ENCODE measurements around the gene AIPL1.

Gene AIPL1

GRCh38 chr17:6413065-6413464 lies 21.9 kb downstream of the AIPL1 start:
- DNase-seq = peak; percentile 70

DNA sequence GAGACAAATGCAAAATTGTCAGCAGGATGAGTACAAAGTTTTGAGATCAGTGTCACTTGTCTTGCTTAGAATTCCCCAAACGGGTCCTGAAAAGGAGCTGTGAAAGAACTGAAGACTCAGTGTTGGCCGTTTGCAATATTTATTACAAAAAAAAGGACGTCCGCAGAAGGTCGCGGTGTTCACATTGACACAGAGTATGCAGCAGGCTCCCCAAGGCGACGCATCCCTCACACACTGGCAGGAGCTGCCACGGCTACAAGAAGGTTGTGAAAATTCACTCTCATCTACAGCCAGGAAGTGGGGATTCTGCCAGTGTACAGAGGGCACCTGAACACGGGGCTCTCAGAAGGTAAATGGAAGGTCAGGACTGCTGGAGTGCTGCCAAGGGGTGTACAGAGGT lies 26.2 kb downstream of the AIPL1 start:
- no peak for DNase-seq

DNA sequence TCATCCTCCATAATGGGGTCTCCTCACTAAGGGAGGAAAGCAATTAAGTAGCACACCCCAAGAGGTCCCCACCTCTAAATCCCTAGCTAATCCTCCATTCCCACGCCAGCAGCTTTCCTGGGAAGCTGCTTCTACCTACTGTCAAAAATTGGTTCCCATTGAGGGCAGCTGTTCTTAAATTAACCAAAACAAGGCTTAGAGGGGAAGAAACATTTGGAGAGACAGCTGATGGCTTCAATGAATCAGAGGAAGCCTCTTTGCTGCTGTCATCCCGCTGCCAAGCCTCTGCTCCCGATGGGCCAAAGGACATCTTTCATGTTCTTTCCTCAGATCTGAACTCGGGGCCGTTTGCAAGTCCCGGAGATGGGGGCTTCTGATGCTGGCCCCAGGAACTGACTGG lies 26.6 kb downstream of the AIPL1 start:
- DNase-seq = no peak

- no peak for DNase-seq
Observed at GRCh38 chr17:6402258-6402657, 32.7 kb downstream of the AIPL1 start.

DNA sequence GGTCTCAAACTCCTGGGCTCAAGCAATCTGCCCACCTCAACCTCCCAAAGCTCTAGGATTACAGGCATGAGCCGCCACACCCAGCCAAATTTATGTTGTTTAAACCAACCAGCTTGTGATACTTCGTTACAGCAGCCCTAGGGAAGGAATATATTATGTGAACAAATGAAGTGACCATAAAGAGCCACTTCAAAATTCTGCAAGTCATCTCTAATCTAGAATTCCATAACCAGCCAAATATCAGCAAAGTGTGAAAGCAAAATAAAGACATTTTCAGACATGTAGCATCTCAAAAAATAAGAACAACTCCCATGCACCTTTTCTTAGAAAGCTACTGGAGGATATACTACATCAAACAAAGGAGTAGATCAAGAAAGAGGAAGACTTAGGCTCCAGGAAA lies 36.0 kb downstream of the AIPL1 start:
- no peak for DNase-seq

DNA sequence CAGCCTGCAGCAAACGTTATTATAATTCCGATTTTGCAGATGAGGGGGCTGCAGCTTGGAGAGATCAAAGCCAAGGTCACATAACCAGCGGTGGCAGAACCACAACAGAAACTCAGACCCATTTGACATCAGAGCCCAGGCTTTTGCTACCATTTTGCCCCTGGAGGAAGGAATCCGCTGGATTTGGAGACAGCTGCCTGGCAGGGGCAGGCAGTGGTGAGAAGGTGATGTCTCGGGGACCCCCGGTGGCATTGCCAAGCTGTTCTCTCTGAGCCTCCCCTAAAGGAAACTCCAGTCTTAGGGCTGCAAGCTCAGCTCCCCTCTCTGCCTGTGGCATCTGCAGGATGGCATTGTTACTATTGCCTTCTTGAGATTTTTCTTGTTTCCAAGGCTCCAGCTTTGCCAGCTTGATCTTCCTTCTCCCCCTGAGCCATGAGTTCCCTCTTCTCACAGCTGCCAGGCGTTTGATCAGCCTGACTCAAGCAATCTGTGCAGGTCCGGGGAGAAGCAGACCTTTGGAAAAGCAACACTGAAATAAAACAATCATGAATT lies 40.8 kb downstream of the AIPL1 start:
- DNase-seq = no peak

DNA sequence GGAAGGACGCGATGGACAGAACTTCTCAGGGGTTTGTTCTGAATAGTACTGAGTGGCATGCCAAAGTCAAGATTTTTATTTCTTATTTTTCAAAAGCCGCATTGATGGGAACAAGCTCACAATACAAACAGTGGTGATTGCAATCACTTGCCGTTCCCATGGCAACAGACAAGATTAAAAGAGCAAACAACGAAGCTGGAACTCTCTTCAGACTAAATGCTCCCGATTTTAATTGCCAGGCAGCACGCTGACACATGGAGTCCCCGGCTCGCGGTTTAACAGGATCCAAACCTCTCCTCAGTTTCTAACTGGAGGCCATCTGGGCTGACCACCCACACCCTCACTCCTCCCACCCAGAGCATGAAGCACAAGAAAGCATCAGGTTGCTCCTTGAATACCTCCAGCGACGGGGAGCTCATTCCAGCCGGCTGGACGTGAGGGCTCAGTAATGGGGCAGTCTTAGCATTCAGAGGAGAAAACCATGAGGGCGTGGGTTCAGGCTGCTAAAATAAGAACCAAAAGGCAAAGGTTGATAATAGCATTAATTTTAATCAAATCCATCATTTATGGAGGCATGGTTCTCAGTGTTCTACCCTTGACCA lies 41.5 kb downstream of the AIPL1 start:
- DNase-seq = no peak

- no peak for DNase-seq
Observed at GRCh38 chr17:6392609-6393350, 42.1 kb downstream of the AIPL1 start.

DNA sequence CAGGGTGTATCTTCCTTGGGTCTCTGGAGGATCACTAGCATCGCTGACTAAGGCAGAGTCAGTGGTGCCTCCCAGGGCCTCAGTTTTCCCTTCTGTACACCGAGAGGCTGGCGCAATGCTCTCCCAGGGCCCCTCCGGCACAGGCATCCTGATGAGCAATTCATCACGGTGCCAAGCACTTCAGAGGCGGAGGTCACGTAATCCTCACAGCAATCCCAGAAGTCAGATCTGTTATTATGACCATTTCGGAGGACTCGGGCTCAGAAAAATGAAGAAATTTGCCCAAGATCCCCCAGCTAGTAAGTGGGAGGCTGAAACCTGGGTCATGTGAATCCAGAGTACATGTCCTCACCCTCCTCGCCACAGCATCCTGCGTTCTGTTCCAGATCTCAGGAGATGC lies 46.5 kb downstream of the AIPL1 start:
- DNase-seq = no peak

- DNase-seq = no peak
Observed at GRCh38 chr17:6387858-6388257, 47.1 kb downstream of the AIPL1 start.

DNA sequence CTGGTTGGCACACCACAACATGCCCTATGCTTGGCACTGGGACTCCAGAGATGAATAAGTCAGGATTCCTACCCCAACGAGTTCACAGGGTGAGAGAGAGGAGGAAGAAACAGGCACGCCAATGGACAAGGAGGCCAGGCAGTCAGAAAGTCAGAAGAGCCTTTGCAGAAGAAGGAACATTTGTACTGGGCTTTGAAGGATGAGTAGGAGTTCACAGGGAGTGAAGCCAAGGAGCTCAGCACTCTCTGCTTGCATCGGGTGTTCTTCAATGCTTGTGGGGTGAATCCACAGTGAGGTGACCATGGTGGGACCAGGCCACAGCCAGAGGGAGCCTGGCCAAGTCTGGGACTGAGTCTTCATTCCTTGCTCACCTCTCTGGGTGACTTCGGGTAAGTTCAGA lies 47.5 kb downstream of the AIPL1 start:
- no peak for DNase-seq

DNA sequence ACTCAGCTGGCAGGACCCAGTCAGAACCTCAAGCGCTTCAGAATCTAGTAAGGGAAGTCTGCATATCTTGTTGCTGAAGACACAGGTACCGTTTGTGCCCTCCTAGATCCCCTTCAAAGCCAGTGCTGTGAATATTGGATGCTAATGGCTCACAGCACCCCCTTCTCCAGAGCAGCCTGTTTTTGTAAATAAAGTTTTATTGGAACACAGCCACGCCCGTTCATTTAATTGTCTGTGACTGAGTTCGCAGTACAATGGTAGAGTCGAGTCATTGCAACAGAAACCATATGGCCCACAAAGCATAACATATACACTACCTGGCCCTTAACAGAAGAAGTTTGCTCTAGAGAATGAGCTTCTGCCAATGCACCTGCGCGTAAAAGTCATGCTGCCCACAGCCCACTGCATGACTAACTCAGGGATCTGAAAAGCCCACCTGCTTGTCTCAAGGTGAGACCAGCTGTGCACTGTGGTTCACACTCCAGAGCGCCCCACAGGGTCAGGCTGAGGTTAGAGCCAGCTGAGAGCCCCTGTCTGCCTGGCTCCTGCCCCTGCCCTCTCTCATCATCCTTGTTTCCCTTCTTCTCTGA lies 48.8 kb downstream of the AIPL1 start:
- DNase-seq = no peak

- DNase-seq = no peak
Observed at GRCh38 chr17:6384481-6384880, 50.4 kb downstream of the AIPL1 start.

- no peak for DNase-seq
Observed at GRCh38 chr17:6381526-6382465, 53.1 kb downstream of the AIPL1 start.

DNA sequence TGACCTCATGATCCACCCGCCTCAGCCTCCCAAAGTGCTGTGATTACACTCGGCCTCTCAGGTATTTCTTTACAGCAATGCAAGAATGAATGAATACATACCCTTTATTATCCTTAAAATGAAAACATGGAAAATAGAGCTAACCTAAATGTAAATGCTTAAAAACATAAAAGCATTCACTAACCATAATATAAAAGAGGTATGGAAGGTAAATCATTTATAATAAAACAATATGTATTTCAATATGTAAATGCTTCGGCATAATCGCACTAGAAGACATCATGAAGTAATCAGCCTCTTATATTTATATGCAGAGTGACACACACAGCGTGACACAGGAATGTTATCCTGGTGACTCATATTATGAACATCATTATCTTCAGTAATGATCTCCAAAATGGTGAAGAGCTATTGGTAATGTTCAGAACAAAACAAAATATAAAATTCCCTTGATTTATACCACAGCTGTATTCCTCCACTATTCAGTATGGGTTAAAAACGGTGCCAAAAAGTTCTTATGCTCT lies 53.9 kb downstream of the AIPL1 start:
- no peak for DNase-seq

- no peak for DNase-seq
Observed at GRCh38 chr17:6377906-6378305, 57.0 kb downstream of the AIPL1 start.

- DNase-seq = no peak
Observed at GRCh38 chr17:6376931-6377361, 58.0 kb downstream of the AIPL1 start.

GRCh38 chr17:6374761-6375312 lies 60.1 kb downstream of the AIPL1 start:
- DNase-seq = no peak

DNA sequence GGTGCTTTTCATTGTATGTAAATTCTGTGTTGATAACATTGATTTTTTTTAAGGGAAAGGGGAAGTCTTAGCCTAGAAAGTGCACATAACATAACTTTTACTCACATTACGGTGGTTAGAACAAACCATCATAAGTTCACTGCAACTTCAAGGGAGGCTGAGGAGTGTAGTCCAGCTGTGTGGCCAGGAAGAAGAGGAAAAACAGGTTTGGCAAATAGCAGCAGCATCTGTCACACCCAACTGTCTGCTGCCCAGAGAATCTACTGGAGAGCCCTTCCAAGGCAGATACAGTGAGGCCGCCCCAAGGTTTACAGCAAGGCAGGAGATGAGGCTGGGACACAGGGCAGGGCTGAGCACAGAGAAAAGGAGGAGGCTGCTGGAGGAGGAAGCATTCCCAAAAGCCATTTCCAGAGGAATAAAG lies 60.6 kb downstream of the AIPL1 start:
- DNase-seq = no peak
